GM12864 (cell line): ENCODE data around the gene MS4A2.

ENCODE experiments used
- DNase-seq: peaks from one replicate; pipeline ENCODE4 v3.0.0-alpha.2; 2011; ENCODE audit warnings: low read depth
- H3K4me3 ChIP-seq: 2 replicates; pipeline ENCODE4 v1.5.1; 2011; ENCODE audit warnings: mild to moderate bottlenecking, low read depth, low read length, control low read depth
- TF ChIP-seq, protein P1 (sequence below): IDR thresholded peaks from 2 replicates; pipeline ENCODE4 v1.5.1; 2011; ENCODE audit warnings: low read depth, mild to moderate bottlenecking, moderate library complexity, low read length, control low read depth, inconsistent platforms; ENCODE audit errors: missing control alignments

MS4A2 gene

GRCh38 chr11:60111793-60112192 is 23.3 kb downstream of the MS4A2 start:
- DNase-seq: no peak
- no peak overlapping the region for H3K4me3 ChIP-seq
- TF ChIP-seq, protein P1, sequence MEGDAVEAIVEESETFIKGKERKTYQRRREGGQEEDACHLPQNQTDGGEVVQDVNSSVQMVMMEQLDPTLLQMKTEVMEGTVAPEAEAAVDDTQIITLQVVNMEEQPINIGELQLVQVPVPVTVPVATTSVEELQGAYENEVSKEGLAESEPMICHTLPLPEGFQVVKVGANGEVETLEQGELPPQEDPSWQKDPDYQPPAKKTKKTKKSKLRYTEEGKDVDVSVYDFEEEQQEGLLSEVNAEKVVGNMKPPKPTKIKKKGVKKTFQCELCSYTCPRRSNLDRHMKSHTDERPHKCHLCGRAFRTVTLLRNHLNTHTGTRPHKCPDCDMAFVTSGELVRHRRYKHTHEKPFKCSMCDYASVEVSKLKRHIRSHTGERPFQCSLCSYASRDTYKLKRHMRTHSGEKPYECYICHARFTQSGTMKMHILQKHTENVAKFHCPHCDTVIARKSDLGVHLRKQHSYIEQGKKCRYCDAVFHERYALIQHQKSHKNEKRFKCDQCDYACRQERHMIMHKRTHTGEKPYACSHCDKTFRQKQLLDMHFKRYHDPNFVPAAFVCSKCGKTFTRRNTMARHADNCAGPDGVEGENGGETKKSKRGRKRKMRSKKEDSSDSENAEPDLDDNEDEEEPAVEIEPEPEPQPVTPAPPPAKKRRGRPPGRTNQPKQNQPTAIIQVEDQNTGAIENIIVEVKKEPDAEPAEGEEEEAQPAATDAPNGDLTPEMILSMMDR: no peak

GRCh38 chr11:60116996-60117790 is 28.7 kb downstream of the MS4A2 start:
- DNase-seq: no peak
- TF ChIP-seq, protein P1: no peak
- H3K4me3 ChIP-seq: no peak overlapping the region

DNA sequence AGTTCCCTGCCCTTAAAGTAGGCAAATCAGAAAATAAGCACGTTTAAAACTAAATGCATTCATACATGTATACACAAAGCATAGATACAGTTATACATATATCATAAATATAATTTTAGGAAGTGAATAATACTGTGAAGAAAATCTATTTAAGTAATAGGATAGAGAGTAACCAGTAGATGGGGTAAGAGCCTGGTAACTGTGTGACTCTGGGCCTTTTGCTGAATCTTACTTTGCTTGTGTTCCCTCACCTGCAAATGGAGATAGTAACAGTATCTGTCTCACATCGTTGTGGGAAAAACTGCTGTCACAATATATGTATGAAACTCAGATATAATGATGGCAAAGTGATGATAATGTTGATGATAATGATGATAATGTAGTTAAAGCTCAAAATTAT is 29.9 kb downstream of the MS4A2 start:
- DNase-seq: no peak
- TF ChIP-seq, protein P1: peak; percentile 7
- H3K4me3 ChIP-seq: no peak overlapping the region

DNA sequence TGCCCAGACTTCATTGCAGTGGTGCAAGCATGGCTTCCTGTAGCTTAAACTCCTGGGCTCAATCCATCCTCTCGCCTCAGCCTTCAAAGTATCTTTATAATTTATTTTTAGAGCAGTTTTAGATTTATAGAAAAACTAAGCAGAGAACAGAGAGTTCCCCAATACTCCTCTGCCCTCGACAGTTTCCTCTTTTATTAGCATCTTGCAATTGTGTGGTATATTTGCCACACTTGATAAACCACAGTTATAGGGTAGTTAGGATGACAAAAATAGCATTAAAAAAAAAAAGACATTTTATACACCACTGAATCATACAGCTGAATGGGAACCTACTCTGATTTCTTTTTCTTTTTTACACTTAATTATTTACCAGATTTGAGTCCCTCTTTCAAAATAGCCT is 31.2 kb downstream of the MS4A2 start:
- no peak for DNase-seq
- TF ChIP-seq, protein P1: no peak
- no peak overlapping the region for H3K4me3 ChIP-seq

GRCh38 chr11:60121264-60121663 is 32.8 kb downstream of the MS4A2 start:
- H3K4me3 ChIP-seq: no peak overlapping the region
- TF ChIP-seq, protein P1: no peak
- DNase-seq: no peak

DNA sequence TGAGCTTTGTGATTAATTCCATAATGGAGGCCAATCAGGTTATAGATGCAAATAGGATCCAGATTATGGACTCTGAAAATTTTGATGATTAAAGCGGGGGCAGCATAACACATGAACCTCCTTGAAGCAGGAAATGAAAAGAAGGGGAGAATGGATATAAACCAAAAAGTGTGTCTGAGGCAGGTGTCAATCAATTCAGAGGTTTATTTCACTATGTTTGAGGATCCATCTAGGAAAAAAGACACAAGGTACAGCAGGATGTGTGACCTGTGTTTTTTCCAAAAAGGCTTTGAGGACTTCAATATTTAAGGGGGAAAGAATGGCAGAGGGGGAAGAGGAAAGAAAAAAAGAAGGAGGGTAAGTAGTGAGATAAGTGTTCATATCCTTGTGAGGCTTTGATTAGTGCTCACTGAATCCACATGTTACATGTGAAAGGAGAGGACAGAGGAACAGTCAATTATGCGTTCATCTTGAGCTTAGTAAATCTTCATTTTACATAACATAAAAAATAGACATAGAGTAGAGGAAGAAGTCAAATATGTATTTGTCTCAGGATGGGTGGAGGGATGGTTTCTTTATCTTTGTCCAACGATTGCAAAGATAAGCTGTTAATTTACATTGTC is 34.1 kb downstream of the MS4A2 start:
- H3K4me3 ChIP-seq: no peak overlapping the region
- DNase-seq: no peak
- TF ChIP-seq, protein P1: no peak
